IMR-90 (cell line): ENCODE measurements around the gene CROCC.

Experiments used
- BHLHE40 ChIP-seq: fragments of 150-350 bp; IDR thresholded peaks from 2 replicates; pipeline ENCODE4 v1.6.1; 2016; ENCODE audit warnings: mild to moderate bottlenecking, low read depth, low read length
- CEBPB ChIP-seq: IDR thresholded peaks from 2 replicates; pipeline ENCODE4 v1.6.1; 2012; ENCODE audit warnings: low read depth, low read length, improper control_type of control experiment
- CHD1 ChIP-seq: IDR thresholded peaks from 2 replicates; pipeline ENCODE4 v1.6.1; 2012; ENCODE audit warnings: low read depth, low read length, improper control_type of control experiment
- CTCF ChIP-seq: conservative IDR thresholded peaks from 2 replicates; pipeline ENCODE4 v1.5.1; 2012; ENCODE audit warnings: mild to moderate bottlenecking, low read depth, low read length, improper control_type of control experiment
- ELK1 ChIP-seq: fragments of 150-350 bp; IDR thresholded peaks from 2 replicates; pipeline ENCODE4 v1.6.1; 2016; ENCODE audit warnings: low read depth, mild to moderate bottlenecking, low read length, moderate library complexity, borderline replicate concordance
- MAFK ChIP-seq: IDR thresholded peaks from 2 replicates; pipeline ENCODE4 v1.6.1; 2012; ENCODE audit warnings: low read depth, low read length, improper control_type of control experiment
- MAZ ChIP-seq: IDR thresholded peaks from 2 replicates; pipeline ENCODE4 v1.6.1; 2012; ENCODE audit warnings: low read depth, mild to moderate bottlenecking, low read length, improper control_type of control experiment, moderate library complexity, borderline replicate concordance
- MXI1 ChIP-seq: IDR thresholded peaks from 2 replicates; pipeline ENCODE4 v1.6.1; 2012; ENCODE audit warnings: low read depth, mild to moderate bottlenecking, low read length, moderate library complexity, borderline replicate concordance
- POLR2A ChIP-seq: IDR thresholded peaks from 2 replicates; pipeline ENCODE4 v1.6.1; 2012; ENCODE audit warnings: mild to moderate bottlenecking, low read depth, low read length
- RAD21 ChIP-seq: IDR thresholded peaks from 2 replicates; pipeline ENCODE4 v1.6.1; 2012; ENCODE audit warnings: low read length, improper control_type of control experiment
- RCOR1 ChIP-seq: IDR thresholded peaks from 2 replicates; pipeline ENCODE4 v1.6.1; 2012; ENCODE audit warnings: mild to moderate bottlenecking, low read length, improper control_type of control experiment; ENCODE audit not compliant: insufficient replicate concordance
- RFX5 ChIP-seq: IDR thresholded peaks from 2 replicates; pipeline ENCODE4 v1.8.0; 2012; ENCODE audit warnings: low read depth, mild to moderate bottlenecking, low read length, moderate library complexity
- USF2 ChIP-seq: fragments of 150-350 bp; IDR thresholded peaks from 2 replicates; pipeline ENCODE4 v1.6.1; 2017; ENCODE audit warnings: mild to moderate bottlenecking, antibody characterized with exemption, low read length, low read depth

GRCh38 chr1:16907870-16908758 is 13.6 kb upstream of the CROCC start:
- TF ChIP-seq USF2 (no peak), CTCF (no peak), ELK1 (no peak), RAD21 (no peak), POLR2A (no peak), MAZ (no peak), MAFK (no peak), BHLHE40 (no peak), MXI1 (no peak), CHD1 (no peak), RFX5 (no peak), RCOR1 (no peak), CEBPB (no peak)
